ENCODE measurements around the gene CANT1.

CANT1 gene

GRCh38 chr17:78998311-78999055 lies 11.1 kb downstream of the CANT1 start:
- in situ Hi-C loops (cut with HindIII; ENCODE audit: low sequenced_read_pairs) = no loop called here

GRCh38 chr17:78997881-78998280 lies 11.7 kb downstream of the CANT1 start:
- in situ Hi-C loops (cut with HindIII; ENCODE audit: low sequenced_read_pairs) = no loop called here

GRCh38 chr17:78997231-78997741 lies 12.3 kb downstream of the CANT1 start:
- in situ Hi-C loops (cut with HindIII; ENCODE audit: low sequenced_read_pairs) = no loop called here

- in situ Hi-C loops (cut with HindIII; ENCODE audit: low sequenced_read_pairs) = no loop called here
These were observed 12.8 kb downstream of the CANT1 start for GRCh38 chr17:78996781-78997201.

- in situ Hi-C loops (cut with HindIII; ENCODE audit: low sequenced_read_pairs) = no loop called here
These were observed 13.7 kb downstream of the CANT1 start for GRCh38 chr17:78995761-78996451.

GRCh38 chr17:78995022-78995760 lies 14.4 kb downstream of the CANT1 start:
- in situ Hi-C loops (cut with HindIII; ENCODE audit: low sequenced_read_pairs) = no loop called here

GRCh38 chr17:78993981-78994671 lies 15.4 kb downstream of the CANT1 start:
- in situ Hi-C loops (cut with HindIII; ENCODE audit: low sequenced_read_pairs) = no loop called here

- in situ Hi-C loops (cut with HindIII; ENCODE audit: low sequenced_read_pairs) = no loop called here
These were observed 16.2 kb downstream of the CANT1 start for GRCh38 chr17:78993241-78993956.

GRCh38 chr17:78992542-78993212 lies 16.9 kb downstream of the CANT1 start:
- in situ Hi-C loops (cut with HindIII; ENCODE audit: low sequenced_read_pairs) = no loop called here

GRCh38 chr17:78991906-78992532 lies 17.5 kb downstream of the CANT1 start:
- in situ Hi-C loops (cut with HindIII; ENCODE audit: low sequenced_read_pairs) = no loop called here

- in situ Hi-C loops (cut with HindIII; ENCODE audit: low sequenced_read_pairs) = no loop called here
These were observed 18.4 kb downstream of the CANT1 start for GRCh38 chr17:78991017-78991738.

- in situ Hi-C loops (cut with HindIII; ENCODE audit: low sequenced_read_pairs) = no loop called here
These were observed 19.1 kb downstream of the CANT1 start for GRCh38 chr17:78990349-78991016.

- in situ Hi-C loops (cut with HindIII; ENCODE audit: low sequenced_read_pairs) = no loop called here
These were observed 21.4 kb downstream of the CANT1 start for GRCh38 chr17:78988152-78988551.

- in situ Hi-C loops (cut with HindIII; ENCODE audit: low sequenced_read_pairs) = no loop called here
These were observed 22.8 kb downstream of the CANT1 start for GRCh38 chr17:78986649-78987328.

GRCh38 chr17:78986048-78986648 lies 23.4 kb downstream of the CANT1 start:
- in situ Hi-C loops (cut with HindIII; ENCODE audit: low sequenced_read_pairs) = no loop called here

- in situ Hi-C loops (cut with HindIII; ENCODE audit: low sequenced_read_pairs) = no loop called here
These were observed 24.2 kb downstream of the CANT1 start for GRCh38 chr17:78985395-78985794.
